ENCODE data around the gene GZMM.

The GZMM gene

DNA sequence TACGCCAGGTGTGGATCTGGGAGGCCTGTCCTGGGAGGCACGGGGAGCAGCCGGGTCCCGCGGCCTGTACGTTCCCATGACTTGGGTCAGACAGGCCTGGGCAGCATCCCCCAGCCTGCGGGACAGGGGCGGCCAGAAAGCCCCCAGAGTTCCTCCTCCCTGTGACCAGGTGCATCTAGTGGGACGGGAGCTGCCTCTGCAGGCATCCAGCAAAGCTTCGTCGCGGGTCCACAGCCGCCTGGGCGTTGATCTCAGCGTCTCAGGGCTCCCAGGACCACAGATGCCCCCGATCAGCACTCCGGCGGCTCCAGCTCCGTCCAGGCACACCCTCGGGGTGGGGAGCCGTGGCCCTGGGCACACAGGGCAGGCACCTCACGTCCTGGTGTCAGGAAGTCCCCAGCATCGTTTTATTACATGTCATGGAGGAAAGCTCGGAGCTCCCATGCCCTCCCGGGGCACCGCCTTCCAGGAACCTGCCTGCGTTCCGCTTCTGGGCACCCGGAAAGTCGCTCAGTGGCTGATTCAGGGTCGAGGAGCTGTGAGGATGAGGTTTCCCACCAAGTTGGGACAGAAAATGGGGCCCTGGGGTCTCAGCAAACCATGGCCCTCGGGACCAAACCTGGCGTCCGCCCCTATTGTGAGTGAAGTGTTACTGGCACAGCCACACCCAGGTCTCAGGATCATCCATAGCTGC lies 1.5 kb upstream of the GZMM start:
- no peak for DNase-seq (ENCODE audit: low read depth)
- H3K4me3 ChIP-seq (ENCODE audit: low read depth, low read length): no peak overlapping the region
- TF ChIP-seq, protein P1, sequence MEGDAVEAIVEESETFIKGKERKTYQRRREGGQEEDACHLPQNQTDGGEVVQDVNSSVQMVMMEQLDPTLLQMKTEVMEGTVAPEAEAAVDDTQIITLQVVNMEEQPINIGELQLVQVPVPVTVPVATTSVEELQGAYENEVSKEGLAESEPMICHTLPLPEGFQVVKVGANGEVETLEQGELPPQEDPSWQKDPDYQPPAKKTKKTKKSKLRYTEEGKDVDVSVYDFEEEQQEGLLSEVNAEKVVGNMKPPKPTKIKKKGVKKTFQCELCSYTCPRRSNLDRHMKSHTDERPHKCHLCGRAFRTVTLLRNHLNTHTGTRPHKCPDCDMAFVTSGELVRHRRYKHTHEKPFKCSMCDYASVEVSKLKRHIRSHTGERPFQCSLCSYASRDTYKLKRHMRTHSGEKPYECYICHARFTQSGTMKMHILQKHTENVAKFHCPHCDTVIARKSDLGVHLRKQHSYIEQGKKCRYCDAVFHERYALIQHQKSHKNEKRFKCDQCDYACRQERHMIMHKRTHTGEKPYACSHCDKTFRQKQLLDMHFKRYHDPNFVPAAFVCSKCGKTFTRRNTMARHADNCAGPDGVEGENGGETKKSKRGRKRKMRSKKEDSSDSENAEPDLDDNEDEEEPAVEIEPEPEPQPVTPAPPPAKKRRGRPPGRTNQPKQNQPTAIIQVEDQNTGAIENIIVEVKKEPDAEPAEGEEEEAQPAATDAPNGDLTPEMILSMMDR (IDR thresholded peaks at IDR 0.05; ENCODE audit: control insufficient read depth, extremely low read depth, insufficient read depth): no peak

GRCh38 chr19:547117-547516 lies 3.3 kb downstream of the GZMM start:
- TF ChIP-seq, protein P1 (IDR thresholded peaks at IDR 0.05; ENCODE audit: control insufficient read depth, extremely low read depth, insufficient read depth): no peak
- DNase-seq (ENCODE audit: low read depth): no peak
- no peak overlapping the region for H3K4me3 ChIP-seq (ENCODE audit: low read depth, low read length)

DNA sequence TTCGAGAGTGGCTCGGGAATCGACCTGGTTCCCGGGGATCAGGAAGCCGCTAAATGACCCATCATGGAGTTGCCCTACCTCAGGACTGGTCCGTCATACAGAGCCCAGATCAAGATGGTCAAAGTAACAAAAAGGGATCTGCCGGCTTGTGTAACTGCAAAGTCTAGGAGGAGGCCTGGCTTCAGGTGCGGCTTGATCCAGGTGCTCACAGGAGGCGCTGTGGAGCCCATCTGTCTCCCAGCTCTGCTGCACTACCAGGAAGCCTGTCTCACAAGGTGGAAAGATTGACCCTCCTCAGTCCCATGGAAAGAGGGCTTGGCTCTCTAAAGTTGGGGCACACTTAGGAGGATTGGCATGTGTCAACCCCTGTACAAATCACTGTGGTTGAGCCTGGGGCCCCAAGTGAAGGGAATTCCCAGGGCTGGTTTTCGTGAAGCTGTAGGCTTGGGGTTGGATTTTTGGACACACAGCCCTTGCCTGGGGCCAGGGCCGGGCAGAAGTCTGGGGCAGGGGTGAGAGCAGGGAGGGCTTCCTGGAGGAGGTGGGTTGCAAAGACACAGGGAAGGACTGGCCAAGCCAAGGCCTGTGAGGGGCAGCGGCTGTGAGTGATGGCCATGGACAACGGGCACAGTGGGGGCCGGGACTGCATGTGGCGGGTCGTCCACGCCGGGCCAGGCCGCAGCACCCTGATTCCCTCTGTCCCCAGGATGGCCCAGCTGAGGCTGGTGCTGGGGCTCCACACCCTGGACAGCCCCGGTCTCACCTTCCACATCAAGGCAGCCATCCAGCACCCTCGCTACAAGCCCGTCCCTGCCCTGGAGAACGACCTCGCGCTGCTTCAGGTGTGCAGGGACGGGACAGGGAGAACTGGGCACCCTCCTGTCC lies 4.2 kb downstream of the GZMM start:
- no peak overlapping the region for H3K4me3 ChIP-seq (ENCODE audit: low read depth, low read length)
- TF ChIP-seq, protein P1 (IDR thresholded peaks at IDR 0.05; ENCODE audit: control insufficient read depth, extremely low read depth, insufficient read depth): no peak
- DNase-seq (ENCODE audit: low read depth): no peak

DNA sequence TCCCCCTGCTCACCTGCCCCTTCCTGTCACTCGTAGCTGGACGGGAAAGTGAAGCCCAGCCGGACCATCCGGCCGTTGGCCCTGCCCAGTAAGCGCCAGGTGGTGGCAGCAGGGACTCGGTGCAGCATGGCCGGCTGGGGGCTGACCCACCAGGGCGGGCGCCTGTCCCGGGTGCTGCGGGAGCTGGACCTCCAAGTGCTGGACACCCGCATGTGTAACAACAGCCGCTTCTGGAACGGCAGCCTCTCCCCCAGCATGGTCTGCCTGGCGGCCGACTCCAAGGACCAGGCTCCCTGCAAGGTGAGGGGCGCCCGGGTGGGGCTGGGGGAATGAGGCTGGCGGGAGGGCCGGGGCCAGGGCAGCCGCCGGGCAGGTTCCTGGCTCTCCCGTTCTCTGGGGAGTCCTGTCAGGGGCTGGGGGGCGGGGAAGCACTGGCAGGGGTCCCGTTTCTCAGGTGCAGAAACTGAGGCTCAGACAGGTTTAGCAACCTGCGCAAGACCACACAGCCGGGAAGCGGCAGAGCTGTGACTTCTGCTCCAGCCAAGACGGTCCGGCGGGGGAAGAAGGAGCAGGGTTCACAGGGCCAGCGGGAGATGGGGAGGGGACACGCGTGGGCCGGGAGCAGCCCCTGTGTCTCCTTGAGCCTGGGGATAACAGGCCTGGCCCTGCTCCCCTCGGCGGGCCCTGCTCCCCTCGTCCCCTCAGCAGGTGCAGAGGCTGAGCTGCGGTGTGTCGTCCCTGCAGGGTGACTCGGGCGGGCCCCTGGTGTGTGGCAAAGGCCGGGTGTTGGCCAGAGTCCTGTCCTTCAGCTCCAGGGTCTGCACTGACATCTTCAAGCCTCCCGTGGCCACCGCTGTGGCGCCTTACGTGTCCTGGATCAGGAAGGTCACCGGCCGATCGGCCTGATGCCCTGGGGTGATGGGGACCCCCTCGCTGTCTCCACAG lies 5.3 kb downstream of the GZMM start:
- DNase-seq (ENCODE audit: low read depth): no peak
- TF ChIP-seq, protein P1 (IDR thresholded peaks at IDR 0.05; ENCODE audit: control insufficient read depth, extremely low read depth, insufficient read depth): no peak
- H3K4me3 ChIP-seq (ENCODE audit: low read depth, low read length): no peak overlapping the region

- TF ChIP-seq, protein P1 (IDR thresholded peaks at IDR 0.05; ENCODE audit: control insufficient read depth, extremely low read depth, insufficient read depth): no peak
- no peak overlapping the region for H3K4me3 ChIP-seq (ENCODE audit: low read depth, low read length)
- no peak for DNase-seq (ENCODE audit: low read depth)
Measured at GRCh38 chr19:554817-555216, 11.0 kb downstream of the GZMM start.

DNA sequence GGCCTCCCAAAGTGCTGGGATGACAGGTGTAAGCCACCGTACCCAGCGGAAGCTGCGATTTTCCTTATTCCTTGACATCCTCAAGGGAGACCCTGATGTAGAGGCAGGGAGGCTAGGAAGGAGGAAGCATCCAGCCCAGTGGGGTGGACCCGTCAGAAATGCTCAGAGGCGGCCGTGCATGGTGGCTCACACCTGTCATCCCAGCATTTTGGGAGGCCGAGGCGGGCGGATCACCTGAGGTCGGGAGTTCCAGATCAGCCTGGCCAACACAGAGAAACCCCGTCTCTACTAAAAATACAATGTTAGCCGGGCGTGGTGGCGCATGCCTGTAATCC lies 11.6 kb downstream of the GZMM start:
- H3K4me3 ChIP-seq (ENCODE audit: low read depth, low read length): no peak overlapping the region
- TF ChIP-seq, protein P1 (IDR thresholded peaks at IDR 0.05; ENCODE audit: control insufficient read depth, extremely low read depth, insufficient read depth): no peak
- DNase-seq (ENCODE audit: low read depth): no peak

Data from LNCaP clone FGC (cell line).